ENCODE results near the gene DLGAP4. TPM values are rescaled to one million over a fixed set of nuclear protein-coding genes. Genes with fewer than 3 reads are reported as not detected.

Gene DLGAP4
- total and polyA plus RNA-seq, 10 of the 15 experiments (the other 5 are each of a cell fraction or from before 2014, with no cell fraction given) = 0.42 to 43.3 (median 19.0) TPM

- Histone ChIP-seq H3K9ac (ENCODE audit: control insufficient read depth, insufficient read depth, low read length) (no peak overlapping the region), H3K4me1 (ENCODE audit: control insufficient read depth, insufficient read depth, low read length) (no peaks in the 10 kb centered on the region), H3K27me3 (replicated peaks in 1 of 2; ENCODE audit: control insufficient read depth in 2 of 2, insufficient read depth in 2 of 2, low read length in 1 of 2) (peaks cover 0 to 8% of the 10 kb centered on the region in 2 experiments; a peak in 2 of 4 replicates), H3K9me3 (replicated peaks; ENCODE audit: control insufficient read depth, insufficient read depth, low read length) (no peaks in the 10 kb centered on the region), H2AFZ (ENCODE audit: control insufficient read depth, low read depth, low read length) (no peak overlapping the region), H3K4me2 (ENCODE audit: control insufficient read depth, insufficient read depth) (no peak overlapping the region), H3K4me3 (no peak overlapping the region), H3K79me2 (ENCODE audit: control insufficient read depth, insufficient read depth, low read length) (no peaks in the 10 kb centered on the region), H3K36me3 (ENCODE audit: control insufficient read depth in 2 of 2, insufficient read depth in 2 of 2, low read length in 1 of 2) (no peaks in the 10 kb centered on the region), H4K20me1 (ENCODE audit: control insufficient read depth, insufficient read depth) (no peaks in the 10 kb centered on the region), H3K27ac (ENCODE audit: control insufficient read depth, insufficient read depth) (no peak overlapping the region)
- intact Hi-C loops (cut with micrococcal nuclease; ENCODE audit: unreplicated experiment) (no loop called here), in situ Hi-C loops (cut with MboI) (no loop called here)
- BruUV-seq (replicated peaks) = no TSS peak
- DNase-seq (ENCODE audit: low read depth, low spot score) (no peak), ATAC-seq (no peak), FAIRE-seq (no peak)
- RAD21 ChIA-PET (ENCODE audit: unreplicated experiment) = no interaction called here
- SMC1A ChIA-PET (ENCODE audit: uncharacterized antibody, unreplicated experiment) = no interaction called here
- POLR2A ChIA-PET = no interaction called here
- WGBS (ENCODE audit: insufficient coverage, insufficient replicate concordance, low lambda C conversion rate, missing lambda C conversion rate) = 13% methylated on average over 13 of the region's 13 CpGs
- no peak for TF ChIP-seq CREM (IDR thresholded peaks at IDR 0.05; ENCODE audit: low read depth)
- no peak for TF ChIP-seq MTA2 (IDR thresholded peaks at IDR 0.05; ENCODE audit: low read depth)
- no peak for TF ChIP-seq POLR2A (IDR thresholded peaks at IDR 0.05; ENCODE audit: low read depth, low read length)
- no peak for TF ChIP-seq ZNF217 (IDR thresholded peaks at IDR 0.05)
- TF ChIP-seq, protein P1, sequence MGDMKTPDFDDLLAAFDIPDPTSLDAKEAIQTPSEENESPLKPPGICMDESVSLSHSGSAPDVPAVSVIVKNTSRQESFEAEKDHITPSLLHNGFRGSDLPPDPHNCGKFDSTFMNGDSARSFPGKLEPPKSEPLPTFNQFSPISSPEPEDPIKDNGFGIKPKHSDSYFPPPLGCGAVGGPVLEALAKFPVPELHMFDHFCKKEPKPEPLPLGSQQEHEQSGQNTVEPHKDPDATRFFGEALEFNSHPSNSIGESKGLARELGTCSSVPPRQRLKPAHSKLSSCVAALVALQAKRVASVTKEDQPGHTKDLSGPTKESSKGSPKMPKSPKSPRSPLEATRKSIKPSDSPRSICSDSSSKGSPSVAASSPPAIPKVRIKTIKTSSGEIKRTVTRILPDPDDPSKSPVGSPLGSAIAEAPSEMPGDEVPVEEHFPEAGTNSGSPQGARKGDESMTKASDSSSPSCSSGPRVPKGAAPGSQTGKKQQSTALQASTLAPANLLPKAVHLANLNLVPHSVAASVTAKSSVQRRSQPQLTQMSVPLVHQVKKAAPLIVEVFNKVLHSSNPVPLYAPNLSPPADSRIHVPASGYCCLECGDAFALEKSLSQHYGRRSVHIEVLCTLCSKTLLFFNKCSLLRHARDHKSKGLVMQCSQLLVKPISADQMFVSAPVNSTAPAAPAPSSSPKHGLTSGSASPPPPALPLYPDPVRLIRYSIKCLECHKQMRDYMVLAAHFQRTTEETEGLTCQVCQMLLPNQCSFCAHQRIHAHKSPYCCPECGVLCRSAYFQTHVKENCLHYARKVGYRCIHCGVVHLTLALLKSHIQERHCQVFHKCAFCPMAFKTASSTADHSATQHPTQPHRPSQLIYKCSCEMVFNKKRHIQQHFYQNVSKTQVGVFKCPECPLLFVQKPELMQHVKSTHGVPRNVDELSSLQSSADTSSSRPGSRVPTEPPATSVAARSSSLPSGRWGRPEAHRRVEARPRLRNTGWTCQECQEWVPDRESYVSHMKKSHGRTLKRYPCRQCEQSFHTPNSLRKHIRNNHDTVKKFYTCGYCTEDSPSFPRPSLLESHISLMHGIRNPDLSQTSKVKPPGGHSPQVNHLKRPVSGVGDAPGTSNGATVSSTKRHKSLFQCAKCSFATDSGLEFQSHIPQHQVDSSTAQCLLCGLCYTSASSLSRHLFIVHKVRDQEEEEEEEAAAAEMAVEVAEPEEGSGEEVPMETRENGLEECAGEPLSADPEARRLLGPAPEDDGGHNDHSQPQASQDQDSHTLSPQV (IDR thresholded peaks at IDR 0.05) = no peak
- no peak for TF ChIP-seq SMC3 (IDR thresholded peaks at IDR 0.05; ENCODE audit: borderline replicate concordance, low read length)
- TF ChIP-seq ASH2L (IDR thresholded peaks at IDR 0.05; ENCODE audit: borderline replicate concordance, low read depth) = no peak
- CTCF ChIA-PET = no interaction called here
Measured at GRCh38 chr20:36336954-36337704, 31.0 kb downstream of the DLGAP4 start.

Data from GM12878 (cell line).